Fibroblast of the aortic adventitia (primary cell): ENCODE measurements around the gene AGL. TPM values are rescaled to one million over a fixed set of nuclear protein-coding genes. Genes with fewer than 3 reads are reported as not detected.
"Not testable (repeated sequence)": the region's sequence is repeated elsewhere in the genome, so short reads cannot be mapped to it uniquely, and the experiment has no call there.

Experiments used
- DNase-seq: peaks from one replicate; pipeline ENCODE4 v3.0.0-alpha.2; 2010; ENCODE audit warnings: low read depth
- H3K4me3 ChIP-seq: 2 replicates; pipeline ENCODE4 v1.5.1; 2011; ENCODE audit warnings: low read depth, mild to moderate bottlenecking, control low read depth, low read length, moderate library complexity
- CTCF ChIP-seq: IDR thresholded peaks from 2 replicates; pipeline ENCODE4 v1.5.1; 2011; ENCODE audit warnings: mild to moderate bottlenecking, low read length, control low read depth, inconsistent platforms; ENCODE audit not compliant: insufficient read depth
- total RNA-seq: library from RNA; depleted of rRNA; stranded (reverse); fragments of >200 nt; gene quantifications from 2 replicates; pipeline ENCODE4 v1.2.3, GENCODE V29; 2012; ENCODE audit warnings: low replicate concordance

The AGL gene
- total RNA-seq, 1 donor, result 17.3 TPM

- TF ChIP-seq CTCF, result no peak
- no peak for DNase-seq
- H3K4me3 ChIP-seq, result no peak overlapping the region
Measured at GRCh38 chr1:99887890-99888289, 37.7 kb downstream of the AGL start.

- no peak overlapping the region for H3K4me3 ChIP-seq
- DNase-seq, result no peak
- TF ChIP-seq CTCF, result no peak
Measured at GRCh38 chr1:99891997-99892396, 41.8 kb downstream of the AGL start.

DNA sequence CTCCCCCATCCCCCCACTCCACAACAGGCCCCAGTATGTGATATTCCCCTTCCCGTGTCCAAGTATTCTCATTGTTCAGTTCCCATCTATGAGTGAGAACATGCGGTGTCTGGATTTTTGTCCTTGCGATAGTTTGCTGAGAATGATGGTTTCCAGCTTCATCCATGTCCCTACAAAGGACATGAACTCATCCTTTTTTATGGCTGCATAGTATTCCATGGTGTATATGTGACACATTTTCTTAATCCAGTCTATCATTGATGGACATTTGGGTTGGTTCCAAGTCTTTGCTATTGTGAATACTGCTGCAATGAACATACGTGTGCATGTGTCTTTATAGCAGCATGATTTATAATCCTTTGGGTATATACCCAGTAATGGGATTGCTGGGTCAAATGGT is 53.1 kb downstream of the AGL start:
- DNase-seq, result not testable (repeated sequence)

GRCh38 chr1:99906535-99906934 is 56.4 kb downstream of the AGL start:
- no peak for DNase-seq
- no peak for TF ChIP-seq CTCF

More for the DNA sequence above, 53.1 kb downstream of the AGL start:
- not testable (repeated sequence) for H3K4me3 ChIP-seq

GRCh38 chr1:99917214-99917613 is 67.1 kb downstream of the AGL start:
- no peak for DNase-seq
- no peak overlapping the region for H3K4me3 ChIP-seq
- TF ChIP-seq CTCF, result no peak

More at GRCh38 chr1:99906535-99906934, 56.4 kb downstream of the AGL start:
- H3K4me3 ChIP-seq, result no peak overlapping the region

GRCh38 chr1:99919220-99919619 is 69.1 kb downstream of the AGL start:
- no peak overlapping the region for H3K4me3 ChIP-seq
- DNase-seq, result peak; percentile 3
- no peak for TF ChIP-seq CTCF

DNA sequence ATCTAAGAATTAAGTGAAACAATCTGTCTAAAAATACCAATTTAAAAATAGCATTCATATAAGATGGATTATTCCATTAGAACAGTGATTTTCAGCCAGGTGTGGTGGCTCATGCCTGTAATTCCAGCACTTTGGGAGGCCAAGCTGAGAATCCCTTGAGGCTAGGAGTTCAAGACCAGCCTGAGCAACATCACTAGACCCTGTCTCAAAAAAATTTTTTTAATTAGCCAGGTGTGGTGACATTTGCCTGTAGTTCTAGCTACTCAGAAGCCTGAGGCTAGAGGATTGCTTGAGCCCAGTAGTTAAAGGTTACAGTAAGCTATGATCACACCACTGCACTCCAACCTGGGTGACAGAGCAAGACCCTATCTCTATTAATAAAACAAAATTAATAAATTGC is 84.6 kb downstream of the AGL start:
- no peak overlapping the region for H3K4me3 ChIP-seq
- no peak for TF ChIP-seq CTCF
- no peak for DNase-seq
